Upper lobe of left lung (tissue), 6 donors: ENCODE measurements around the gene BTG1. TPM values are rescaled to one million over a fixed set of nuclear protein-coding genes. Genes with fewer than 3 reads are reported as not detected.

Experiments
- ATAC-seq, 2 donors: fragments of 200-7000 bp; cut with Tn5 transposase; one replicate each; pipeline ENCODE4 v1.9.1; 2022; ENCODE audit warnings: mild to moderate bottlenecking in 2 of 2, moderate library complexity in 2 of 2; ENCODE audit not compliant: low FRiP score in 2 of 2
- DNase-seq, 2 donors: peaks; one replicate each; pipeline ENCODE4 v3.0.0-alpha.2; 2019 to 2020
- H3K27ac ChIP-seq, 4 donors: fragments of 200-600 bp; sonication (generic); one replicate each; pipeline ENCODE4 v1.5.1; 2016 to 2019
- H3K27me3 ChIP-seq, 4 donors: fragments of 200-600 bp; sonication (generic); one replicate each; pipeline ENCODE4 v1.5.1; 2017 to 2019
- H3K36me3 ChIP-seq, 4 donors: fragments of 200-600 bp; sonication (generic); one replicate each; pipeline ENCODE4 v1.5.1; 2016 to 2019
- H3K4me1 ChIP-seq, 4 donors: fragments of 200-600 bp; sonication (generic); one replicate each; pipeline ENCODE4 v1.5.1; 2018 to 2019
- H3K4me3 ChIP-seq, 4 donors: fragments of 200-600 bp; sonication (generic); one replicate each; pipeline ENCODE4 v1.5.1; 2017 to 2019; ENCODE audit warnings: mild to moderate bottlenecking in 2 of 4, moderate library complexity in 1 of 4
- H3K9me3 ChIP-seq, 4 donors: fragments of 200-600 bp; sonication (generic); one replicate each; pipeline ENCODE4 v1.5.1; 2018 to 2019
- EP300 ChIP-seq, 4 donors: sonication (generic); formaldehyde crosslinking; IDR thresholded peaks; one replicate each; pipeline ENCODE4 v1.5.1; 2017; ENCODE audit warnings: antibody characterized with exemption in 4 of 4, control low read depth in 2 of 4
- POLR2A ChIP-seq, 4 donors: fragments of 450-650 bp; IDR thresholded peaks; one replicate each; pipeline ENCODE4 v1.5.1; 2016 to 2017; ENCODE audit warnings: antibody characterized with exemption in 4 of 4, mild to moderate bottlenecking in 2 of 4
- POLR2AphosphoS5 ChIP-seq, 2 donors: sonication (generic); formaldehyde crosslinking; IDR thresholded peaks; one replicate each; pipeline ENCODE4 v1.5.1; 2017; ENCODE audit warnings: antibody characterized with exemption in 2 of 2
- WGBS, 2 donors: methylation state at CpG; one replicate each; pipeline ENCODE4 v1.1.5; 2017 to 2018; 5-methylcytosine and 5-hydroxymethylcytosine counted together
- total RNA-seq, 6 donors: library from RNA; depleted of rRNA in 4 of 6; stranded (reverse); fragments of >200 nt in 4 of 6; gene quantifications; one replicate each; pipeline versions ENCODE4 v1.1.0 to v1.2.1, GENCODE V29; 2016 to 2021
- TF ChIP-seq, protein P1 (sequence below), 6 experiments: fragments of 450-650 bp in 4 of 6; fragments of 200-600 bp in 2 of 6; sonication (generic) in 2 of 6; IDR thresholded peaks; one replicate each; pipeline ENCODE4 v1.5.1; 2016 to 2019; ENCODE audit warnings: antibody characterized with exemption in 6 of 6
- donor health status: DM: no; HTN: no; CAD: no; lungs with moderate emphysema.
- donor health status: DM: no; HTN: yes; CAD: no; lungs with severe emphysema.

Gene BTG1
- total RNA-seq, 6 donors from 2014 or later = 31.4 to 177 (median 87.0) TPM

DNA sequence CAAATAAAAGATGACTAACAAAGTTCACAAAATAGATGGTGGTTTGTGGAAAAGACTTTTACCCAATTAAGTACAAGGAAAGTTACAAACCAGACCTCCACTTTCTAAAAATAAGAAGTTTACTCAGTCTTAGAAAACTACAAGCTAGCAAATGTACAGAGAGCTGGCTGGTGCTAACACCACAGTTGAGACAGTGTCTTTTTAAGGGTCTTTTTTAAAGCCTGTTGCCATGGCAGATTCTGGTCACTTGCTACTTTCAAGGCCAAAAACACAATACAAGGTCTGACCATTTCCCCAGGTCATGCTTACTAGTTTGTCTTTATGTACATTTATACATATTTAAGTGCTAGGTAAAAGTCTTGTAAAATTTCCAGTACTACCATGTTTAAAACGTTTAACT is 2.4 kb downstream of the BTG1 start:
- Histone ChIP-seq H3K4me1 (peaks cover 0 to 17% (median 8%) of the 10 kb centered on the region in 4 donors), H3K9me3 (no peaks in the 10 kb centered on the region), H3K27me3 (no peaks in the 10 kb centered on the region), H3K4me3 (peak overlapping the region; percentile 63 to 87 (median 78)), H3K36me3 (peaks cover 0 to 31% (median 2%) of the 10 kb centered on the region in 4 donors), H3K27ac (peak overlapping the region; percentile 98 to 100 (median 99))
- DNase-seq = no peak
- 3 to 4% methylated on average over 1 of the region's 1 CpG for WGBS, 2 donors
- no peak for ATAC-seq
- TF ChIP-seq POLR2A (IDR thresholded peaks at IDR 0.05) (peak in 1 of 4 donors; percentile 14), POLR2AphosphoS5 (IDR thresholded peaks at IDR 0.05) (no peak)

DNA sequence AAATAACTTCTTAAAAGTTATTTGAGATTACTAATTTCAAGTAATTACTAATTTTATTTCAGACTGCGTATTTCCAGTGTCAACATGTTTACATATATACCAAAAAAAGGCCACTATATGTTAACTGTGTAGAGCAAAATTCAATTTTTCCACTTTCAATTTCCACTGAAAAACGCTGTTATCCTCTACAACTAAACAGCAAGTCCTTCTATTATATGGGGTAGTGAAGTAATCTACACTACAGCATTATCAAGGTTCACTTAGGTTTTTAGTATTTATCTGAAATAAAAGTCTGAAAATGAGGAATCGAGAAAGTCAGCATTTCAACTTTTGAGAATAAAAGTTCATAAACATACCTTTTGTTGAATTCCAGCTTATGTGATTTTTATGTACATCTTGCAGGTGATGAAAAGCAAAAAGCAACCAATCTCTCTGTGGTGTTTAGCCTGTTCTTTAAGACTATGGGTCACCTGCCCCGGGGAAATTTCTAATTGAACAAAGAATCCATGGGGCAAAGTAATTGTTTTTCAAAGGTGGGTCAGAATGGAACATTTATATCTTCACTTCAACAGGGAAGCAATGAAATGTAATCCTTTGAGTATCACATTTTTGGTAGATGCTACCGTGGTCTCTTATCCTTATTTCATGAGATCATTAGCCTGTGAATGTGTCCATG is 3.3 kb downstream of the BTG1 start:
- TF ChIP-seq POLR2A (IDR thresholded peaks at IDR 0.05) = no peak
- TF ChIP-seq, protein P1, sequence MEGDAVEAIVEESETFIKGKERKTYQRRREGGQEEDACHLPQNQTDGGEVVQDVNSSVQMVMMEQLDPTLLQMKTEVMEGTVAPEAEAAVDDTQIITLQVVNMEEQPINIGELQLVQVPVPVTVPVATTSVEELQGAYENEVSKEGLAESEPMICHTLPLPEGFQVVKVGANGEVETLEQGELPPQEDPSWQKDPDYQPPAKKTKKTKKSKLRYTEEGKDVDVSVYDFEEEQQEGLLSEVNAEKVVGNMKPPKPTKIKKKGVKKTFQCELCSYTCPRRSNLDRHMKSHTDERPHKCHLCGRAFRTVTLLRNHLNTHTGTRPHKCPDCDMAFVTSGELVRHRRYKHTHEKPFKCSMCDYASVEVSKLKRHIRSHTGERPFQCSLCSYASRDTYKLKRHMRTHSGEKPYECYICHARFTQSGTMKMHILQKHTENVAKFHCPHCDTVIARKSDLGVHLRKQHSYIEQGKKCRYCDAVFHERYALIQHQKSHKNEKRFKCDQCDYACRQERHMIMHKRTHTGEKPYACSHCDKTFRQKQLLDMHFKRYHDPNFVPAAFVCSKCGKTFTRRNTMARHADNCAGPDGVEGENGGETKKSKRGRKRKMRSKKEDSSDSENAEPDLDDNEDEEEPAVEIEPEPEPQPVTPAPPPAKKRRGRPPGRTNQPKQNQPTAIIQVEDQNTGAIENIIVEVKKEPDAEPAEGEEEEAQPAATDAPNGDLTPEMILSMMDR (IDR thresholded peaks at IDR 0.05) = no peak
- TF ChIP-seq EP300 (IDR thresholded peaks at IDR 0.05) = no peak
- TF ChIP-seq POLR2AphosphoS5 (IDR thresholded peaks at IDR 0.05) = no peak
- no peak for ATAC-seq
- Histone ChIP-seq H3K4me3 (peak overlapping the region; percentile 63 to 87 (median 78)), H3K27me3 (no peaks in the 10 kb centered on the region), H3K36me3 (peaks cover 0 to 31% (median 2%) of the 10 kb centered on the region in 4 donors), H3K27ac (peak overlapping the region; percentile 98 to 100 (median 99)), H3K9me3 (no peaks in the 10 kb centered on the region), H3K4me1 (peaks cover 4 to 15% (median 9%) of the 10 kb centered on the region in 4 donors)
- 11 to 13% methylated on average over 5 of the region's 5 CpGs for WGBS, 2 donors
- no peak for DNase-seq

DNA sequence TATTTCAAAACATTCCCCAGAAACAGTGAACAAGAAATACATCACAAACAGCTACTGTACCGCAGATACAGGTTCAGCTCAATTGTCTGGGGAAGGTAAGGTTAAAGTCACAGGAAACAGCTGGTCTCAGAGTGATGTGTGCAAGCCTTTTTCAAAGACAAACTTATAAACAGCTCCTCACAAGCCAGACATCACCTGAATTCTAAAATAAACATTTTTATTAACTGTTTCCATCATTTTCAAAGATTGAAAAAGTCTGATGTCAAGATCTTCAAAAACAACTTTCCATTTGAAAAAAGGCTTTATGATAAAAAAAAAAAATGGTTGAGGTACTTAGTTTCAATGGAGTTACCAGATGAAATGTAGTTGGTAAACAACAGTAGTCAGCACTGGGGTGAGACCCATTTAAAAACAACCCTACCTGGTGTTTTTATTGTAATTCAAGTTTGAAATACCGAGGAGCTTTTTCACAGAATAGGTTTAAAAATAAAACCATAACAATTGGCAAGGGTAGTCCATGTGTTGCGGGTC is 4.0 kb downstream of the BTG1 start:
- Histone ChIP-seq H3K9me3 (no peaks in the 10 kb centered on the region), H3K36me3 (peaks cover 0 to 31% (median 2%) of the 10 kb centered on the region in 4 donors), H3K27ac (peak overlapping the region; percentile 98 to 100 (median 99)), H3K4me3 (peak overlapping the region; percentile 44 to 87 (median 78)), H3K4me1 (peaks cover 10 to 19% (median 12%) of the 10 kb centered on the region in 4 donors), H3K27me3 (no peaks in the 10 kb centered on the region)
- no peak for ATAC-seq
- 12 to 14% methylated on average over 3 of the region's 3 CpGs for WGBS, 2 donors
- DNase-seq = no peak
- peak in 1 of 4 donors; percentile 21 for TF ChIP-seq POLR2A (IDR thresholded peaks at IDR 0.05)
- TF ChIP-seq, protein P1 (IDR thresholded peaks at IDR 0.05) = no peak

DNA sequence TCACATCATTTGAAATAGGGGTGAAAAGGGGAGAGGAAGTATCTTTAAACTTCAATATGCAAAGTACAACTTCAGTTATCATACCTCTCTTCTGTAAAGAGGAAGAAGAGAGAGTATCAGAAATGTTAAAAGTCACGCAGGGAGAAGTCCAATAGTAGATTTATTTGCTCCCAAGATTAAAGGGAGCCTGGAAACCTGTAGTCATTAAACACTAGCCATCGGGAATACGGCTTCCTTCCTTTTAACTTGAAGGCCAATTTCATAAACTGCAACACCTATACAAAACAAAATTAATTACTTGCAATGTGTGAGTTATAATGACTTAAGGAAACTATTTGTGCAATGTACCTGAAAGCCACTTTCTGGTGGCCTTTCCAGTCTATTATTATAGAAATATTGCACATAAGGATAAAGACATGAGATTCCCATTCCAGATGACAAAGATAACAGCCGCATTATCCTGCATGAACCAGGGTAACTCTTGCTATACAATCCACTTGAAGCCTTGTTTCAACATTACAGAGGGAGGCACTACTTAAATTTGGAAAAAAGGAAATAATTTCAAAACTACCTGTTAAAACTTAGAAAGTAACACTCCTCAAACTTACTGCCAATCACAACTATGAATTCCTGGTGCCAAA is 4.6 kb downstream of the BTG1 start:
- Histone ChIP-seq H3K9me3 (no peaks in the 10 kb centered on the region), H3K27ac (peak overlapping the region; percentile 98 to 100 (median 99)), H3K4me3 (peak overlapping the region; percentile 44 to 87 (median 78)), H3K27me3 (no peaks in the 10 kb centered on the region), H3K4me1 (peaks cover 17 to 26% (median 18%) of the 10 kb centered on the region in 4 donors), H3K36me3 (peaks cover 0 to 31% (median 2%) of the 10 kb centered on the region in 4 donors)
- DNase-seq (no peak), ATAC-seq (no peak)
- TF ChIP-seq POLR2A (IDR thresholded peaks at IDR 0.05) = peak in 1 of 4 donors; percentile 23
- no peak for TF ChIP-seq EP300 (IDR thresholded peaks at IDR 0.05)
- TF ChIP-seq, protein P1 (IDR thresholded peaks at IDR 0.05) = no peak
- WGBS, 2 donors = 4 to 5% methylated on average over 4 of the region's 4 CpGs

DNA sequence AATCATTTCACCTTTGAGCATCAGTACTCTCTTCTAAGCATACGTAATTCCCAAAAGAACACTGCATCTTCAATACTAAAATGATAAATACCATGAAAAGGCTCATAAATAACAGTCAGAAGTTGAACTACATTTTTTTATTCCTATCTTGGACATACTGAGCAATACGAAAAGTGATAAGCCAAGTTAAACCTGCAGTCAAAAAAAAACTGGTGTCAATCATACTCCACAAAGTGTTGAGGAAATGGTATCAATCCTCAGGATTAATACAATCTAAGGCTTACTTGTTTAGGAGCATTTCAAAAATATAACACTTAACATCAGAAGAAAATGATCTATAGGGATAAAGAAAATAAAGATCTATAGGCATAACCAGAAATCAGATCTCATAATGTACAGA is 5.5 kb downstream of the BTG1 start:
- 22 to 35% methylated on average over 2 of the region's 2 CpGs for WGBS, 2 donors
- H3K4me3 ChIP-seq = peak overlapping the region; percentile 44 to 87 (median 78)
- no peaks in the 10 kb centered on the region for H3K9me3 ChIP-seq
- H3K36me3 ChIP-seq = peaks cover 0 to 31% (median 2%) of the 10 kb centered on the region in 4 donors
- H3K27me3 ChIP-seq = no peaks in the 10 kb centered on the region
- peak overlapping the region; percentile 98 to 100 (median 99) for H3K27ac ChIP-seq
- DNase-seq = no peak
- TF ChIP-seq POLR2A (IDR thresholded peaks at IDR 0.05) (no peak), POLR2AphosphoS5 (IDR thresholded peaks at IDR 0.05) (no peak), EP300 (IDR thresholded peaks at IDR 0.05) (no peak)
- TF ChIP-seq, protein P1 (IDR thresholded peaks at IDR 0.05) = no peak
- peaks cover 24 to 34% (median 26%) of the 10 kb centered on the region in 4 donors for H3K4me1 ChIP-seq
- no peak for ATAC-seq
